HCT116 (cell line): ENCODE data around the gene SNN.

Source experiments
- EZH2 ChIP-seq: fragments of 200-600 bp; sonication (generic); IDR thresholded peaks from 2 replicates; pipeline ENCODE4 v1.6.1; 2017; ENCODE audit warnings: antibody characterized with exemption, mixed run types
- FOSL1 ChIP-seq: IDR thresholded peaks from 2 replicates; pipeline ENCODE4 v1.6.1; 2012; ENCODE audit warnings: low read depth
- POLR2A ChIP-seq: IDR thresholded peaks from 2 replicates; pipeline ENCODE4 v1.7.0; 2011; ENCODE audit warnings: borderline replicate concordance; ENCODE audit not compliant: insufficient read depth, insufficient read length; ENCODE audit errors: extremely low read depth
- POLR2AphosphoS5 ChIP-seq: IDR thresholded peaks from 2 replicates; pipeline ENCODE4 v1.6.1; 2011; ENCODE audit warnings: mild to moderate bottlenecking, low read depth, low read length, moderate library complexity
- RAD21 ChIP-seq: IDR thresholded peaks from 2 replicates; pipeline ENCODE4 v1.6.1; 2012; ENCODE audit warnings: low read depth, mild to moderate bottlenecking
- SP1 ChIP-seq: IDR thresholded peaks from 2 replicates; pipeline ENCODE4 v1.6.1; 2012; ENCODE audit warnings: low read depth
- YY1 ChIP-seq: IDR thresholded peaks from 2 replicates; pipeline ENCODE4 v1.6.1; 2011; ENCODE audit warnings: low read length, low read depth, moderate library complexity, mild to moderate bottlenecking; ENCODE audit not compliant: insufficient replicate concordance; ENCODE audit errors: extremely low read depth
- ZNF274 ChIP-seq: fragments of 200-500 bp; sonication (Bioruptor generic); IDR thresholded peaks from 2 replicates; pipeline ENCODE4 v1.6.1; 2014; ENCODE audit warnings: mild to moderate bottlenecking, low read depth, low read length, inconsistent platforms
- TF ChIP-seq, protein P1 (sequence below): IDR thresholded peaks from 2 replicates; pipeline ENCODE4 v1.6.1; 2011; ENCODE audit warnings: mild to moderate bottlenecking, low read length, moderate library complexity; ENCODE audit not compliant: insufficient replicate concordance; ENCODE audit errors: extremely low read depth
- TF ChIP-seq, protein P2 (sequence below), 3 experiments: fragments of 200-600 bp in 1 of 3; sonication (generic) in 1 of 3; IDR thresholded peaks in 2 of 3; conservative IDR thresholded peaks in 1 of 3; 2 replicates each; pipeline ENCODE4 v1.5.1; 2012 to 2017; ENCODE audit warnings: low read depth in 2 of 3, low read length in 2 of 3, antibody characterized with exemption in 1 of 3, borderline replicate concordance in 1 of 3, control low read depth in 1 of 3, mild to moderate bottlenecking in 1 of 3, mixed read lengths in 1 of 3, mixed run types in 1 of 3, moderate library complexity in 1 of 3; ENCODE audit not compliant: insufficient read depth in 1 of 3
- TF ChIP-seq, protein P3 (sequence below): IDR thresholded peaks from 2 replicates; pipeline ENCODE4 v1.6.1; 2012; ENCODE audit warnings: low read depth
- TF ChIP-seq, protein P4 (sequence below): IDR thresholded peaks from 2 replicates; pipeline ENCODE4 v1.6.1; 2012

DNA sequence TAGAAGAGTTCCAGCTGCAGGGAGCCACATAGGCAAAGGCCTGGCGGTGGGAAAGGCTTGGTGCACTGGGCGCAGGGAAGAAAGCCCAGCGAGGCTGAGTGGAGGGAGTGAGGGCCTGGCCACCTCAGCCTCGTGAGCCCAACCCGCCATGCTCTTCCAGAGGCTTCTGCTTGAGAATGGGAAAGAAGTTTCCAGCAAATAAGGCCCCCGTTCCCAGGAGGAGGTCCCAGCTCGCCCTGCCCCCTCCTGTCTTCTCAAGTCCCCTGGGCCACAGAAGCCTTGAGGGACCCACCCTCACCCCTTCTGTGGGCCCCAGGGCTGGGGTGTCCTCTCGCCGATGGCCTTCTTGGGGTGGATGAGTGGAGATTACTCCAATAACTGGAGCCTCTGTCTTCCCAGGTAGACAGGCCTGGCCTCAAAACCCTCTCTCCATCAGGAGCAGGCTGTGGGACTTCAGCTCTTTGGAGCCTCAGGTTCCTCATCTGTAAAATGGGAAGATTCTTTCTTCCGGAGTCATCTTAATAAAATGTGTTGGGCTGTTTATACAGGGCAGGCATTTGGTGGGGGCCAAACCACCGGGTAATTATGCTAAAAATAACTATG, 933 bp upstream of the SNN start:
- no peak for TF ChIP-seq SP1
- TF ChIP-seq, protein P1, sequence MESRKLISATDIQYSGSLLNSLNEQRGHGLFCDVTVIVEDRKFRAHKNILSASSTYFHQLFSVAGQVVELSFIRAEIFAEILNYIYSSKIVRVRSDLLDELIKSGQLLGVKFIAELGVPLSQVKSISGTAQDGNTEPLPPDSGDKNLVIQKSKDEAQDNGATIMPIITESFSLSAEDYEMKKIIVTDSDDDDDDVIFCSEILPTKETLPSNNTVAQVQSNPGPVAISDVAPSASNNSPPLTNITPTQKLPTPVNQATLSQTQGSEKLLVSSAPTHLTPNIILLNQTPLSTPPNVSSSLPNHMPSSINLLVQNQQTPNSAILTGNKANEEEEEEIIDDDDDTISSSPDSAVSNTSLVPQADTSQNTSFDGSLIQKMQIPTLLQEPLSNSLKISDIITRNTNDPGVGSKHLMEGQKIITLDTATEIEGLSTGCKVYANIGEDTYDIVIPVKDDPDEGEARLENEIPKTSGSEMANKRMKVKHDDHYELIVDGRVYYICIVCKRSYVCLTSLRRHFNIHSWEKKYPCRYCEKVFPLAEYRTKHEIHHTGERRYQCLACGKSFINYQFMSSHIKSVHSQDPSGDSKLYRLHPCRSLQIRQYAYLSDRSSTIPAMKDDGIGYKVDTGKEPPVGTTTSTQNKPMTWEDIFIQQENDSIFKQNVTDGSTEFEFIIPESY: no peak
- TF ChIP-seq POLR2A: no peak
- TF ChIP-seq, protein P2, sequence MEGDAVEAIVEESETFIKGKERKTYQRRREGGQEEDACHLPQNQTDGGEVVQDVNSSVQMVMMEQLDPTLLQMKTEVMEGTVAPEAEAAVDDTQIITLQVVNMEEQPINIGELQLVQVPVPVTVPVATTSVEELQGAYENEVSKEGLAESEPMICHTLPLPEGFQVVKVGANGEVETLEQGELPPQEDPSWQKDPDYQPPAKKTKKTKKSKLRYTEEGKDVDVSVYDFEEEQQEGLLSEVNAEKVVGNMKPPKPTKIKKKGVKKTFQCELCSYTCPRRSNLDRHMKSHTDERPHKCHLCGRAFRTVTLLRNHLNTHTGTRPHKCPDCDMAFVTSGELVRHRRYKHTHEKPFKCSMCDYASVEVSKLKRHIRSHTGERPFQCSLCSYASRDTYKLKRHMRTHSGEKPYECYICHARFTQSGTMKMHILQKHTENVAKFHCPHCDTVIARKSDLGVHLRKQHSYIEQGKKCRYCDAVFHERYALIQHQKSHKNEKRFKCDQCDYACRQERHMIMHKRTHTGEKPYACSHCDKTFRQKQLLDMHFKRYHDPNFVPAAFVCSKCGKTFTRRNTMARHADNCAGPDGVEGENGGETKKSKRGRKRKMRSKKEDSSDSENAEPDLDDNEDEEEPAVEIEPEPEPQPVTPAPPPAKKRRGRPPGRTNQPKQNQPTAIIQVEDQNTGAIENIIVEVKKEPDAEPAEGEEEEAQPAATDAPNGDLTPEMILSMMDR (IDR thresholded peaks at IDR 0.05 in 2 of 3, conservative IDR thresholded peaks at IDR 0.05 in 1 of 3; ENCODE audit: borderline replicate concordance in 1 of 3, insufficient read depth in 1 of 3, low read depth in 2 of 3, low read length in 2 of 3): no peak
- TF ChIP-seq RAD21: no peak
- TF ChIP-seq, protein P3, sequence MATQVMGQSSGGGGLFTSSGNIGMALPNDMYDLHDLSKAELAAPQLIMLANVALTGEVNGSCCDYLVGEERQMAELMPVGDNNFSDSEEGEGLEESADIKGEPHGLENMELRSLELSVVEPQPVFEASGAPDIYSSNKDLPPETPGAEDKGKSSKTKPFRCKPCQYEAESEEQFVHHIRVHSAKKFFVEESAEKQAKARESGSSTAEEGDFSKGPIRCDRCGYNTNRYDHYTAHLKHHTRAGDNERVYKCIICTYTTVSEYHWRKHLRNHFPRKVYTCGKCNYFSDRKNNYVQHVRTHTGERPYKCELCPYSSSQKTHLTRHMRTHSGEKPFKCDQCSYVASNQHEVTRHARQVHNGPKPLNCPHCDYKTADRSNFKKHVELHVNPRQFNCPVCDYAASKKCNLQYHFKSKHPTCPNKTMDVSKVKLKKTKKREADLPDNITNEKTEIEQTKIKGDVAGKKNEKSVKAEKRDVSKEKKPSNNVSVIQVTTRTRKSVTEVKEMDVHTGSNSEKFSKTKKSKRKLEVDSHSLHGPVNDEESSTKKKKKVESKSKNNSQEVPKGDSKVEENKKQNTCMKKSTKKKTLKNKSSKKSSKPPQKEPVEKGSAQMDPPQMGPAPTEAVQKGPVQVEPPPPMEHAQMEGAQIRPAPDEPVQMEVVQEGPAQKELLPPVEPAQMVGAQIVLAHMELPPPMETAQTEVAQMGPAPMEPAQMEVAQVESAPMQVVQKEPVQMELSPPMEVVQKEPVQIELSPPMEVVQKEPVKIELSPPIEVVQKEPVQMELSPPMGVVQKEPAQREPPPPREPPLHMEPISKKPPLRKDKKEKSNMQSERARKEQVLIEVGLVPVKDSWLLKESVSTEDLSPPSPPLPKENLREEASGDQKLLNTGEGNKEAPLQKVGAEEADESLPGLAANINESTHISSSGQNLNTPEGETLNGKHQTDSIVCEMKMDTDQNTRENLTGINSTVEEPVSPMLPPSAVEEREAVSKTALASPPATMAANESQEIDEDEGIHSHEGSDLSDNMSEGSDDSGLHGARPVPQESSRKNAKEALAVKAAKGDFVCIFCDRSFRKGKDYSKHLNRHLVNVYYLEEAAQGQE: no peak
- TF ChIP-seq ZNF274: no peak
- no peak for TF ChIP-seq EZH2
- TF ChIP-seq, protein P4, sequence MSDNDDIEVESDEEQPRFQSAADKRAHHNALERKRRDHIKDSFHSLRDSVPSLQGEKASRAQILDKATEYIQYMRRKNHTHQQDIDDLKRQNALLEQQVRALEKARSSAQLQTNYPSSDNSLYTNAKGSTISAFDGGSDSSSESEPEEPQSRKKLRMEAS: no peak
- TF ChIP-seq YY1: no peak
- no peak for TF ChIP-seq POLR2AphosphoS5
- TF ChIP-seq FOSL1: no peak
